Activated CD4-positive, alpha-beta memory T cell treated with anti-CD3 and anti-CD28 coated beads, Interleukin-2, amount 10 ng/mL, durations not matched to agents 7 days and 5 days (primary cell): Measurements from ENCODE around the gene WDR33. TPM values are rescaled to one million over a fixed set of nuclear protein-coding genes. Genes with fewer than 3 reads are reported as not detected.
A peak's percentile ranks its signal among the peaks of the same experiment; 100 is the strongest.
"Not testable (repeated sequence)": the region's sequence is repeated elsewhere in the genome, so short reads cannot be mapped to it uniquely, and the experiment has no call there.

Experiments
- CTCF ChIA-PET: fragments of 350-600 bp; sonication (Branson Sonifier 250); formaldehyde crosslinking; loops from one replicate; lab custom pipeline; 2021; ENCODE audit warnings: antibody characterized with exemption, inconsistent platforms; lab: Charles Lee
- POLR2A ChIA-PET: fragments of 350-600 bp; sonication (Branson Sonifier 250); formaldehyde crosslinking; loops from one replicate; lab custom pipeline; 2021; ENCODE audit warnings: antibody characterized with exemption; lab: Charles Lee
- DNase-seq: peaks from one replicate; pipeline ENCODE4 v3.0.0-alpha.2; 2020
- H3K27ac Mint-ChIP-seq: one replicate; pipeline ENCODE4 v1.8.0; 2021; ENCODE audit warnings: mild to moderate bottlenecking, mixed read lengths
- H3K27me3 Mint-ChIP-seq: one replicate; pipeline ENCODE4 v1.8.0; 2021; ENCODE audit warnings: mixed read lengths
- H3K36me3 Mint-ChIP-seq: one replicate; pipeline ENCODE4 v1.8.0; 2021; ENCODE audit warnings: low read depth, mixed read lengths
- H3K4me1 Mint-ChIP-seq: one replicate; pipeline ENCODE4 v1.8.0; 2021; ENCODE audit warnings: mixed read lengths
- H3K4me3 Mint-ChIP-seq: one replicate; pipeline ENCODE4 v1.8.0; 2021; ENCODE audit warnings: mild to moderate bottlenecking, mixed read lengths
- H3K9me3 Mint-ChIP-seq: one replicate; pipeline ENCODE4 v1.8.0; 2021; ENCODE audit warnings: mixed read lengths
- total RNA-seq, 2 experiments: library from RNA; stranded (reverse); gene quantifications; one replicate each; pipeline ENCODE4 v1.2.3, GENCODE V29; 2021

The WDR33 gene
- total RNA-seq, 2 experiments from 2014 or later = 63.7 to 65.1 TPM

GRCh38 chr2:127776122-127776780 lies 34.7 kb downstream of the WDR33 start:
- CTCF ChIA-PET = no interaction called here
- no peak for DNase-seq
- H3K27me3 Mint-ChIP-seq = no peaks in the 10 kb centered on the region
- H3K4me3 Mint-ChIP-seq = no peak overlapping the region
- H3K9me3 Mint-ChIP-seq = no peaks in the 10 kb centered on the region
- H3K4me1 Mint-ChIP-seq = peaks cover 7% of the 10 kb centered on the region
- H3K27ac Mint-ChIP-seq = no peak overlapping the region
- peaks cover 15% of the 10 kb centered on the region for H3K36me3 Mint-ChIP-seq
- POLR2A ChIA-PET = no interaction called here

GRCh38 chr2:127771756-127772155 lies 39.2 kb downstream of the WDR33 start:
- peaks cover 11% of the 10 kb centered on the region for H3K4me1 Mint-ChIP-seq
- H3K36me3 Mint-ChIP-seq = peaks cover 17% of the 10 kb centered on the region
- H3K4me3 Mint-ChIP-seq = no peak overlapping the region
- ChIA-PET POLR2A (no interaction called here), CTCF (no interaction called here)
- H3K9me3 Mint-ChIP-seq = no peaks in the 10 kb centered on the region
- H3K27me3 Mint-ChIP-seq = no peaks in the 10 kb centered on the region
- H3K27ac Mint-ChIP-seq = no peak overlapping the region
- no peak for DNase-seq

- H3K27ac Mint-ChIP-seq = no peak overlapping the region
- peaks cover 21% of the 10 kb centered on the region for H3K36me3 Mint-ChIP-seq
- ChIA-PET POLR2A (no interaction called here), CTCF (no interaction called here)
- no peak overlapping the region for H3K4me3 Mint-ChIP-seq
- H3K9me3 Mint-ChIP-seq = no peaks in the 10 kb centered on the region
- no peak for DNase-seq
- H3K27me3 Mint-ChIP-seq = no peaks in the 10 kb centered on the region
- peaks cover 11% of the 10 kb centered on the region for H3K4me1 Mint-ChIP-seq
These were observed 39.8 kb downstream of the WDR33 start for GRCh38 chr2:127770973-127771735.

- H3K27me3 Mint-ChIP-seq, H3K27ac Mint-ChIP-seq, H3K4me3 Mint-ChIP-seq, DNase-seq, H3K9me3 Mint-ChIP-seq, CTCF ChIA-PET, POLR2A ChIA-PET: not testable (repeated sequence)
- peaks cover 11% of the 10 kb centered on the region for H3K4me1 Mint-ChIP-seq
- peaks cover 26% of the 10 kb centered on the region for H3K36me3 Mint-ChIP-seq
These were observed 40.4 kb downstream of the WDR33 start for GRCh38 chr2:127770534-127770933.

- ChIA-PET POLR2A (no interaction called here), CTCF (interaction anchor here (0.8 kb wide), 1 partner anchor 15 kb away, joined by 3 read pairs; no protein-coding TSS in a partner anchor)
- Mint-ChIP-seq H3K9me3 (no peaks in the 10 kb centered on the region), H3K4me1 (peaks cover 11% of the 10 kb centered on the region), H3K27me3 (no peaks in the 10 kb centered on the region), H3K27ac (no peak overlapping the region), H3K36me3 (peaks cover 34% of the 10 kb centered on the region), H3K4me3 (no peak overlapping the region)
- no peak for DNase-seq
These were observed 41.4 kb downstream of the WDR33 start for GRCh38 chr2:127769587-127769986.

GRCh38 chr2:127768775-127769479 lies 42.0 kb downstream of the WDR33 start:
- no peak for DNase-seq
- Mint-ChIP-seq H3K36me3 (peaks cover 40% of the 10 kb centered on the region), H3K9me3 (no peaks in the 10 kb centered on the region), H3K4me3 (no peak overlapping the region), H3K4me1 (peaks cover 11% of the 10 kb centered on the region), H3K27me3 (no peaks in the 10 kb centered on the region), H3K27ac (peak overlapping the region; percentile 13)
- ChIA-PET POLR2A (no interaction called here), CTCF (interaction anchor here (0.8 kb wide), 1 partner anchor 15 kb away, joined by 3 read pairs; no protein-coding TSS in a partner anchor)

- peaks cover 4% of the 10 kb centered on the region for H3K4me1 Mint-ChIP-seq
- CTCF ChIA-PET = no interaction called here
- POLR2A ChIA-PET = interaction anchor here (1.2 kb wide), 1 partner anchor 47 kb away, joined by 3 read pairs; no protein-coding TSS in a partner anchor
These were observed 47.2 kb downstream of the WDR33 start for GRCh38 chr2:127763776-127764175.

GRCh38 chr2:127762846-127763245 lies 48.1 kb downstream of the WDR33 start:
- CTCF ChIA-PET = interaction anchor here (0.5 kb wide), 1 partner anchor 138 kb away, joined by 3 read pairs; no protein-coding TSS in a partner anchor
- peaks cover 68% of the 10 kb centered on the region for H3K36me3 Mint-ChIP-seq
- no peaks in the 10 kb centered on the region for H3K27me3 Mint-ChIP-seq

More at GRCh38 chr2:127763776-127764175, 47.2 kb downstream of the WDR33 start:
- Mint-ChIP-seq H3K4me3 (no peak overlapping the region), H3K27me3 (no peaks in the 10 kb centered on the region), H3K27ac (no peak overlapping the region), H3K9me3 (no peaks in the 10 kb centered on the region), H3K36me3 (peaks cover 64% of the 10 kb centered on the region)
- no peak for DNase-seq

GRCh38 chr2:127762441-127762840 lies 48.5 kb downstream of the WDR33 start:
- H3K36me3 Mint-ChIP-seq = peaks cover 67% of the 10 kb centered on the region
- CTCF ChIA-PET = no interaction called here
- no peak for DNase-seq
- POLR2A ChIA-PET = no interaction called here
- no peaks in the 10 kb centered on the region for H3K9me3 Mint-ChIP-seq
- H3K4me1 Mint-ChIP-seq = peaks cover 2% of the 10 kb centered on the region
- no peaks in the 10 kb centered on the region for H3K27me3 Mint-ChIP-seq
- no peak overlapping the region for H3K4me3 Mint-ChIP-seq
- no peak overlapping the region for H3K27ac Mint-ChIP-seq

More at GRCh38 chr2:127762846-127763245, 48.1 kb downstream of the WDR33 start:
- POLR2A ChIA-PET = interaction anchor here (1.2 kb wide), 1 partner anchor 48 kb away, joined by 3 read pairs; no protein-coding TSS in a partner anchor
- no peak overlapping the region for H3K27ac Mint-ChIP-seq
- H3K9me3 Mint-ChIP-seq = no peaks in the 10 kb centered on the region
- no peak overlapping the region for H3K4me3 Mint-ChIP-seq
- no peak for DNase-seq
- H3K4me1 Mint-ChIP-seq = peaks cover 2% of the 10 kb centered on the region

GRCh38 chr2:127759931-127760330 lies 51.0 kb downstream of the WDR33 start:
- Mint-ChIP-seq H3K36me3 (peaks cover 53% of the 10 kb centered on the region), H3K4me1 (no peaks in the 10 kb centered on the region), H3K4me3 (no peak overlapping the region), H3K27ac (no peak overlapping the region), H3K9me3 (no peaks in the 10 kb centered on the region), H3K27me3 (no peaks in the 10 kb centered on the region)
- DNase-seq = no peak
- ChIA-PET POLR2A (interaction anchor here (1.5 kb wide), 1 partner anchor 58 kb away, joined by 5 read pairs; no protein-coding TSS in a partner anchor), CTCF (interaction anchor here (1.0 to 1.4 kb wide), 2 partner anchors 58 to 169 kb away, joined by 3 to 4 read pairs; no protein-coding TSS in a partner anchor)

GRCh38 chr2:127754186-127754585 lies 56.8 kb downstream of the WDR33 start:
- H3K9me3 Mint-ChIP-seq = no peaks in the 10 kb centered on the region
- no peak for DNase-seq
- H3K4me1 Mint-ChIP-seq = peaks cover 3% of the 10 kb centered on the region
- POLR2A ChIA-PET = no interaction called here
- H3K36me3 Mint-ChIP-seq = peaks cover 26% of the 10 kb centered on the region
- no peaks in the 10 kb centered on the region for H3K27me3 Mint-ChIP-seq
- CTCF ChIA-PET = no interaction called here
- no peak overlapping the region for H3K4me3 Mint-ChIP-seq
- no peak overlapping the region for H3K27ac Mint-ChIP-seq

GRCh38 chr2:127753374-127753773 lies 57.6 kb downstream of the WDR33 start:
- H3K27me3 Mint-ChIP-seq = no peaks in the 10 kb centered on the region
- CTCF ChIA-PET = no interaction called here
- H3K27ac Mint-ChIP-seq = no peak overlapping the region
- peaks cover 3% of the 10 kb centered on the region for H3K4me1 Mint-ChIP-seq
- H3K4me3 Mint-ChIP-seq = no peak overlapping the region
- no peaks in the 10 kb centered on the region for H3K9me3 Mint-ChIP-seq
- no peak for DNase-seq
- POLR2A ChIA-PET = no interaction called here
- peaks cover 25% of the 10 kb centered on the region for H3K36me3 Mint-ChIP-seq

- H3K36me3 Mint-ChIP-seq = peaks cover 34% of the 10 kb centered on the region
- CTCF ChIA-PET, H3K9me3 Mint-ChIP-seq, H3K4me1 Mint-ChIP-seq, H3K27ac Mint-ChIP-seq, H3K4me3 Mint-ChIP-seq, DNase-seq, H3K27me3 Mint-ChIP-seq: not testable (repeated sequence)
- POLR2A ChIA-PET = interaction anchor here (1.3 kb wide), 1 partner anchor 59 kb away, joined by 6 read pairs; no protein-coding TSS in a partner anchor
These were observed 61.4 kb downstream of the WDR33 start for GRCh38 chr2:127749537-127749936.
